HL-60 (cell line): ENCODE data around the gene MLN.

Source experiments
- DNase-seq, 2 experiments: peaks; one replicate each; pipeline ENCODE4 v3.0.0-alpha.2; 2010 to 2020; ENCODE audit warnings: low read depth in 1 of 2, low spot score in 1 of 2
- H3K27ac ChIP-seq: fragments of 250-450 bp; sonication (Bioruptor Pico); replicated peaks from 2 replicates; pipeline ENCODE4 v1.5.1; 2020; ENCODE audit warnings: mild to moderate bottlenecking, moderate library complexity
- H3K27me3 ChIP-seq: fragments of 250-450 bp; sonication (Bioruptor Pico); 2 replicates; pipeline ENCODE4 v1.5.1; 2021; ENCODE audit warnings: mild to moderate bottlenecking, moderate library complexity; ENCODE audit not compliant: insufficient read depth, poor library complexity, severe bottlenecking
- H3K4me3 ChIP-seq: replicated peaks from 2 replicates; pipeline ENCODE4 v1.5.1; 2011; ENCODE audit warnings: mild to moderate bottlenecking, control low read depth, low read length; ENCODE audit not compliant: insufficient read depth
- CTCF ChIP-seq: IDR thresholded peaks from one replicate; pipeline ENCODE4 v1.5.1; 2011; ENCODE audit warnings: low read length, control low read depth, inconsistent platforms; ENCODE audit not compliant: insufficient read depth
- GABPA ChIP-seq: IDR thresholded peaks from 2 replicates; pipeline ENCODE4 v1.6.1; 2012; ENCODE audit warnings: low read depth
- POLR2AphosphoS5 ChIP-seq: IDR thresholded peaks from 2 replicates; pipeline ENCODE4 v1.6.1; 2012; ENCODE audit warnings: low read depth
- REST ChIP-seq: IDR thresholded peaks from 2 replicates; pipeline ENCODE4 v1.6.1; 2012; ENCODE audit warnings: low read depth; ENCODE audit not compliant: insufficient replicate concordance
- SPI1 ChIP-seq: IDR thresholded peaks from 2 replicates; pipeline ENCODE4 v1.6.1; 2012; ENCODE audit warnings: low read depth, mild to moderate bottlenecking, borderline replicate concordance

MLN gene

GRCh38 chr6:33843131-33844121 is 39.6 kb upstream of the MLN start:
- H3K27me3 ChIP-seq: no peaks in the 10 kb centered on the region
- no peak for DNase-seq
- TF ChIP-seq POLR2AphosphoS5: no peak
- TF ChIP-seq GABPA: no peak
- TF ChIP-seq SPI1: no peak
- TF ChIP-seq CTCF: no peak
- TF ChIP-seq REST: no peak
- no peak overlapping the region for H3K27ac ChIP-seq
- H3K4me3 ChIP-seq: no peak overlapping the region

- TF ChIP-seq GABPA (no peak), CTCF (no peak), POLR2AphosphoS5 (no peak), REST (no peak), SPI1 (no peak)
- no peak overlapping the region for H3K27ac ChIP-seq
- no peaks in the 10 kb centered on the region for H3K27me3 ChIP-seq
- no peak for DNase-seq
- H3K4me3 ChIP-seq: no peak overlapping the region
Observed at GRCh38 chr6:33841868-33842267, 38.1 kb upstream of the MLN start.

- Histone ChIP-seq H3K27ac (no peak overlapping the region), H3K27me3 (no peaks in the 10 kb centered on the region), H3K4me3 (no peak overlapping the region)
- DNase-seq: no peak
- TF ChIP-seq SPI1 (no peak), REST (peak; percentile 69)
Observed at GRCh38 chr6:33841070-33841469, 37.3 kb upstream of the MLN start.
